Testis (tissue), 2 donors: Measurements from ENCODE around the gene NUP188.

Experiments
- CTCF ChIP-seq, 3 experiments: fragments of 450-650 bp in 2 of 3; fragments of 200-600 bp in 1 of 3; sonication (generic) in 1 of 3; IDR thresholded peaks; one replicate each; pipeline ENCODE4 v1.5.1; 2016 to 2019; ENCODE audit warnings: antibody characterized with exemption in 3 of 3, mild to moderate bottlenecking in 2 of 3, moderate library complexity in 1 of 3
- POLR2A ChIP-seq: fragments of 450-650 bp; IDR thresholded peaks from one replicate; pipeline ENCODE4 v1.6.1; 2017; ENCODE audit warnings: antibody characterized with exemption, mild to moderate bottlenecking, moderate library complexity

- TF ChIP-seq POLR2A (no peak), CTCF (IDR thresholded peaks at IDR 0.05) (no peak)
Observed at GRCh38 chr9:129011170-129011569, 63.7 kb downstream of the NUP188 start.
